PC-9 (cell line): Measurements from ENCODE around the gene AQP12A. TPM values are rescaled to one million over a fixed set of nuclear protein-coding genes. Genes with fewer than 3 reads are reported as not detected.

Source experiments
- BruUV-seq: library from RNA; stranded (reverse); fragments of 400-500 nt; replicated peaks from 2 replicates; lab custom pipeline; 2021; lab: Mats Ljungman, UMichigan
- CTCF ChIA-PET: fragments of 300-600 bp; sonication (Branson Sonifier 250); formaldehyde crosslinking; loops from one replicate; lab custom pipeline; 2022; ENCODE audit warnings: antibody characterized with exemption; lab: Charles Lee
- POLR2A ChIA-PET: fragments of 300-600 bp; sonication (Branson Sonifier 250); formaldehyde crosslinking; loops from one replicate; lab custom pipeline; 2022; ENCODE audit warnings: antibody characterized with exemption; ENCODE audit not compliant: unreplicated experiment; lab: Charles Lee
- DNase-seq, 2 experiments: peaks; one replicate each; pipeline versions ENCODE4 v3.0.0 to v3.0.0-alpha.2; 2015 to 2022; ENCODE audit warnings: mixed read lengths in 1 of 2
- H2AFZ ChIP-seq: fragments of 200-600 bp; sonication (generic); 2 replicates; pipeline ENCODE4 v1.8.1; 2017; ENCODE audit warnings: antibody characterized with exemption
- H3F3A ChIP-seq: fragments of 200-600 bp; sonication (generic); 2 replicates; pipeline ENCODE4 v1.8.1; 2017; ENCODE audit warnings: antibody characterized with exemption, mild to moderate bottlenecking, low read depth; ENCODE audit not compliant: insufficient read depth
- H3K27ac ChIP-seq: fragments of 200-600 bp; sonication (generic); 2 replicates; pipeline ENCODE4 v1.6.1; 2016; ENCODE audit warnings: mixed run types
- H3K27me3 ChIP-seq: fragments of 200-600 bp; sonication (generic); 2 replicates; pipeline ENCODE4 v1.6.1; 2016; ENCODE audit warnings: low read depth, mixed run types; ENCODE audit not compliant: insufficient read depth
- H3K36me3 ChIP-seq: fragments of 200-600 bp; sonication (generic); 2 replicates; pipeline ENCODE4 v1.6.1; 2016; ENCODE audit warnings: low read depth, mixed run types
- H3K4me1 ChIP-seq: fragments of 200-600 bp; sonication (generic); replicated peaks from 2 replicates; pipeline ENCODE4 v1.6.1; 2016; ENCODE audit warnings: mixed run types; ENCODE audit not compliant: insufficient read depth
- H3K4me2 ChIP-seq: fragments of 200-600 bp; sonication (generic); 2 replicates; pipeline ENCODE4 v1.6.1; 2017; ENCODE audit warnings: mixed run types
- H3K4me3 ChIP-seq: fragments of 200-600 bp; sonication (generic); 2 replicates; pipeline ENCODE4 v1.6.1; 2016; ENCODE audit warnings: mixed run types
- H3K79me2 ChIP-seq: fragments of 200-600 bp; sonication (generic); 2 replicates; pipeline ENCODE4 v1.6.1; 2017; ENCODE audit warnings: low read depth, mixed run types
- H3K9me2 ChIP-seq: fragments of 200-600 bp; sonication (generic); 2 replicates; pipeline ENCODE4 v1.8.1; 2017; ENCODE audit warnings: mild to moderate bottlenecking; ENCODE audit not compliant: insufficient read depth
- H3K9me3 ChIP-seq: fragments of 200-600 bp; sonication (generic); 2 replicates; pipeline ENCODE4 v1.8.1; 2016; ENCODE audit warnings: low read depth; ENCODE audit not compliant: insufficient read depth
- H4K20me1 ChIP-seq: fragments of 200-600 bp; sonication (generic); 2 replicates; pipeline ENCODE4 v1.8.1; 2017; ENCODE audit not compliant: insufficient read depth
- EZH2 ChIP-seq: fragments of 200-600 bp; sonication (generic); IDR thresholded peaks from 2 replicates; pipeline ENCODE4 v1.8.0; 2017; ENCODE audit warnings: antibody characterized with exemption, low read depth
- intact Hi-C: fragments of 100-400 bp; cut with micrococcal nuclease; formaldehyde crosslinking; loops from one replicate; pipeline ENCODE4 v1.10.0; 2022; ENCODE audit not compliant: unreplicated experiment
- total RNA-seq: library from RNA; stranded (reverse); gene quantifications from 2 replicates; pipeline ENCODE4 v1.2.3, GENCODE V29; 2021
- TF ChIP-seq, protein P1 (sequence below): fragments of 200-600 bp; sonication (generic); conservative IDR thresholded peaks from 2 replicates; pipeline ENCODE4 v1.6.1; 2017; ENCODE audit warnings: mixed run types, antibody characterized with exemption, mild to moderate bottlenecking, moderate library complexity

Gene AQP12A
- total RNA-seq, 1 experiment from 2014 or later = not detected

DNA sequence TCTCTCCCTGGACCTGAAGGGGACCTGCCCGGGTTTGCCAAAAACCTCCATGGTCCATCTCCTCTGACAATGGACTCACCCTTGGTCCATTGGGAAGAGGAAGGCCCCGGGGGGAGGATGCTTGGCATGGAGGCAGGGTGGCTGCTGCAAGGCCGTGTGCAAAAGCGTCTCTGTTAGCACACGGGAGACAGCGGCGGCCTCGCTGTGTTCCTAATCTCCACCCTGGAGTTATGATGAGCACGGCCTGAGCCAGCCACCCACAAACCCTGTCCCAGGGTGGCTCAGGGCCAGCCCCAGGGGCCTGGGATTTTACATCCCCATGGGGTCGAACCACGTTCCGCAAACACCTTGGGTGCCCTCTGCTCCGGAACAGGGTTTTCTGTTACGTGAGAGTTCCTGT lies 35.8 kb downstream of the AQP12A start:
- no peaks in the 10 kb centered on the region for H3K36me3 ChIP-seq
- no peak for DNase-seq
- no peak overlapping the region for H3K4me3 ChIP-seq
- BruUV-seq = no TSS peak
- POLR2A ChIA-PET = no interaction called here
- H3K27me3 ChIP-seq = peaks cover 92% of the 10 kb centered on the region
- H4K20me1 ChIP-seq = peaks cover 4% of the 10 kb centered on the region; the same call in 1 of the 2 replicates
- no peaks in the 10 kb centered on the region for H3K9me2 ChIP-seq
- H3K79me2 ChIP-seq = no peaks in the 10 kb centered on the region
- H2AFZ ChIP-seq = no peak overlapping the region
- H3K27ac ChIP-seq = no peak overlapping the region
- CTCF ChIA-PET = no interaction called here
- intact Hi-C loops = no loop called here
- no peaks in the 10 kb centered on the region for H3K4me1 ChIP-seq
- TF ChIP-seq, protein P1, sequence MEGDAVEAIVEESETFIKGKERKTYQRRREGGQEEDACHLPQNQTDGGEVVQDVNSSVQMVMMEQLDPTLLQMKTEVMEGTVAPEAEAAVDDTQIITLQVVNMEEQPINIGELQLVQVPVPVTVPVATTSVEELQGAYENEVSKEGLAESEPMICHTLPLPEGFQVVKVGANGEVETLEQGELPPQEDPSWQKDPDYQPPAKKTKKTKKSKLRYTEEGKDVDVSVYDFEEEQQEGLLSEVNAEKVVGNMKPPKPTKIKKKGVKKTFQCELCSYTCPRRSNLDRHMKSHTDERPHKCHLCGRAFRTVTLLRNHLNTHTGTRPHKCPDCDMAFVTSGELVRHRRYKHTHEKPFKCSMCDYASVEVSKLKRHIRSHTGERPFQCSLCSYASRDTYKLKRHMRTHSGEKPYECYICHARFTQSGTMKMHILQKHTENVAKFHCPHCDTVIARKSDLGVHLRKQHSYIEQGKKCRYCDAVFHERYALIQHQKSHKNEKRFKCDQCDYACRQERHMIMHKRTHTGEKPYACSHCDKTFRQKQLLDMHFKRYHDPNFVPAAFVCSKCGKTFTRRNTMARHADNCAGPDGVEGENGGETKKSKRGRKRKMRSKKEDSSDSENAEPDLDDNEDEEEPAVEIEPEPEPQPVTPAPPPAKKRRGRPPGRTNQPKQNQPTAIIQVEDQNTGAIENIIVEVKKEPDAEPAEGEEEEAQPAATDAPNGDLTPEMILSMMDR = no peak
- no peak for TF ChIP-seq EZH2
- H3K9me3 ChIP-seq = no peaks in the 10 kb centered on the region
- no peak overlapping the region for H3K4me2 ChIP-seq
- H3F3A ChIP-seq = no peaks in the 10 kb centered on the region

GRCh38 chr2:240727913-240728312 lies 36.2 kb downstream of the AQP12A start:
- H4K20me1 ChIP-seq = peaks cover 4% of the 10 kb centered on the region; the same call in 1 of the 2 replicates
- H3K4me2 ChIP-seq = no peak overlapping the region
- no peaks in the 10 kb centered on the region for H3K36me3 ChIP-seq
- no peak for DNase-seq
- H3K79me2 ChIP-seq = no peaks in the 10 kb centered on the region
- TF ChIP-seq EZH2 = no peak
- TF ChIP-seq, protein P1 = no peak
- no peaks in the 10 kb centered on the region for H3K9me3 ChIP-seq
- no peaks in the 10 kb centered on the region for H3F3A ChIP-seq
- no peaks in the 10 kb centered on the region for H3K9me2 ChIP-seq
- CTCF ChIA-PET = interaction anchor here (0.6 kb wide), 1 partner anchor 292 kb away, joined by 5 read pairs; no protein-coding TSS in a partner anchor
- intact Hi-C loops = no loop called here
- peaks cover 88% of the 10 kb centered on the region for H3K27me3 ChIP-seq
- no TSS peak for BruUV-seq
- H3K4me3 ChIP-seq = no peak overlapping the region
- POLR2A ChIA-PET = no interaction called here
- H2AFZ ChIP-seq = no peak overlapping the region
- H3K27ac ChIP-seq = no peak overlapping the region
- H3K4me1 ChIP-seq = no peaks in the 10 kb centered on the region

GRCh38 chr2:240728361-240728760 lies 36.7 kb downstream of the AQP12A start:
- no peak overlapping the region for H3K4me2 ChIP-seq
- H3K9me2 ChIP-seq = no peaks in the 10 kb centered on the region
- no peaks in the 10 kb centered on the region for H3K4me1 ChIP-seq
- H3K27ac ChIP-seq = no peak overlapping the region
- H3K4me3 ChIP-seq = no peak overlapping the region
- H3K27me3 ChIP-seq = peaks cover 88% of the 10 kb centered on the region
- intact Hi-C loops = no loop called here
- no peak overlapping the region for H2AFZ ChIP-seq
- H3K79me2 ChIP-seq = no peaks in the 10 kb centered on the region
- no peaks in the 10 kb centered on the region for H3K9me3 ChIP-seq
- no peak for TF ChIP-seq EZH2
- TF ChIP-seq, protein P1 = no peak
- BruUV-seq = no TSS peak
- H4K20me1 ChIP-seq = peaks cover 4% of the 10 kb centered on the region; the same call in 1 of the 2 replicates
- CTCF ChIA-PET = interaction anchor here (0.6 kb wide), 1 partner anchor 292 kb away, joined by 5 read pairs; no protein-coding TSS in a partner anchor
- no peak for DNase-seq
- POLR2A ChIA-PET = no interaction called here
- no peaks in the 10 kb centered on the region for H3F3A ChIP-seq
- no peaks in the 10 kb centered on the region for H3K36me3 ChIP-seq
